ENCODE results near the gene KRR1. TPM values are rescaled to one million over a fixed set of nuclear protein-coding genes. Genes with fewer than 3 reads are reported as not detected.
"Not testable (repeated sequence)": the region's sequence is repeated elsewhere in the genome, so short reads cannot be mapped to it uniquely, and the experiment has no call there.

Gene KRR1
- total RNA-seq, 2 experiments from 2014 or later, result 68.5 to 97.7 TPM

- DNase-seq, result no peak
- Mint-ChIP-seq H3K36me3 (no peaks in the 10 kb centered on the region), H3K27ac (no peak overlapping the region), H3K4me1 (no peaks in the 10 kb centered on the region), H3K9me3 (ENCODE audit: low read depth) (no peaks in the 10 kb centered on the region), H3K4me3 (no peak overlapping the region), H3K27me3 (peaks cover 50% of the 10 kb centered on the region)
- CTCF ChIA-PET, result no interaction called here
- no peak for ATAC-seq
Measured at GRCh38 chr12:75543529-75543928, 32.1 kb upstream of the KRR1 start.

DNA sequence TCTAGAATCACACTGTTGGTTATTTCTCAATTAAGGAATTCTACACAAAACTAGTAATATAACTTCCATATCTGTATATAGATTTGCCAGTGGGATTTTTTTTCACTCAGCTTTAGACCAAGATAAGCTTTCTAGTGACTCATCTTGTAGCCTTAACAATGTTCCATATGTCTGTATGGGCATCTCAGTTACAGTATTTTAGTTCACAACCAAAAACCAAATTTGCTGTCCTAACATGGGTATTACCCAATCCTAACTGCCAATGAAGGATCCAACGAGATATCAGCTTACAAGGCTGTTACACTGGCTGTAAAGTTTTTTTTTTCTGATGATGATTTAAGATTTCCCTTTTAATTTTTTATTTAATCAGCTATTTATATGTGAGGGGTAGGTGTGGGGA, 31.5 kb upstream of the KRR1 start:
- H3K4me3 Mint-ChIP-seq, result no peak overlapping the region
- ATAC-seq (no peak), DNase-seq (no peak)
- CTCF ChIA-PET, result no interaction called here
- H3K36me3 Mint-ChIP-seq, result no peaks in the 10 kb centered on the region
- H3K4me1 Mint-ChIP-seq, result no peaks in the 10 kb centered on the region
- no peaks in the 10 kb centered on the region for H3K9me3 Mint-ChIP-seq (ENCODE audit: low read depth)
- no peak overlapping the region for H3K27ac Mint-ChIP-seq
- peaks cover 44% of the 10 kb centered on the region for H3K27me3 Mint-ChIP-seq

- no peak overlapping the region for H3K27ac Mint-ChIP-seq
- peaks cover 25% of the 10 kb centered on the region for H3K27me3 Mint-ChIP-seq
- no peak for DNase-seq
- CTCF ChIA-PET, result no interaction called here
- no peak overlapping the region for H3K4me3 Mint-ChIP-seq
- ATAC-seq, result no peak
- no peaks in the 10 kb centered on the region for H3K4me1 Mint-ChIP-seq
- H3K9me3 Mint-ChIP-seq (ENCODE audit: low read depth), result no peaks in the 10 kb centered on the region
- H3K36me3 Mint-ChIP-seq, result no peaks in the 10 kb centered on the region
Measured at GRCh38 chr12:75539889-75540288, 28.5 kb upstream of the KRR1 start.

DNA sequence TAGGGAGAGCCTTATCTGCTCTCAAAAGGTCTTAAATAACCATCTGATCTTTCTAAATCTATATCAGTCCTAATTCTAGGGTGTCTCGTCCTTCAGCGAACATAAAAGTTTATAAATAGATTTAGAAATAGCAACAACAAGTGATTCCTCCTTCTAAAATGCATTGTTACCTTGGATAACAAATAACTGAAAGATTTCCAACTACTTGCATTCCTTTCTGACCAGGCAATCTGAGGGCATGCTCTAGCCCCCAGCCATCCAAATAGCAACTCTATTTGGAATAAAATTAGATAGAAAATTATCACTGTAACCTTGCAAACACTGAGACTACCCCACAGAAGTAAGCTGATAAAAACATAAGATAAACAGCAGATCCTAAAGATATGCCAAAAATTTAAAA, 21.8 kb upstream of the KRR1 start:
- Mint-ChIP-seq H3K27ac (no peak overlapping the region), H3K4me1 (no peaks in the 10 kb centered on the region), H3K9me3 (ENCODE audit: low read depth) (no peaks in the 10 kb centered on the region), H3K27me3 (peaks cover 6% of the 10 kb centered on the region), H3K4me3 (no peak overlapping the region), H3K36me3 (no peaks in the 10 kb centered on the region)
- ATAC-seq (no peak), DNase-seq (no peak)
- CTCF ChIA-PET, result interaction anchor here (0.7 kb wide), 1 partner anchor 498 kb away, joined by 3 read pairs; the partner anchor contains the start of gene PHLDA1

DNA sequence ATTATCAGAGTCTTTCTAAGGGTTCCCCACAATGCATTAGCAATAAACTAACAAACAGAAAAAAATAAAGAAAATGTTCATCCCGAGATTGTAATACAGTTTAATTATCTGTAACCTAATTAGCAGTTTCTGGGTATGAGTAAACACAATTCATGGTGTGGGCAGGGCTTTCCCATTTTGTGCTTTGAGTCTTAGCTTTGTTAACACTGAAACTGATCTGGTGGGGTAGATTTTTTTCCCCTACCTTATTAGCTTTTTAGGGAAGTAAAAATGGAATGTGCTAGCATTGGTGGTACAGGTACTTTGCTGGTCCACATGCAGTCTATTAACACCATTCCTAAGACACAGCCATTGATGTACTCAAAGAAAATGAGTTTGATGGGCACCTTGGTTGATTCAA, 18.4 kb upstream of the KRR1 start:
- Mint-ChIP-seq H3K4me1 (peaks cover 10% of the 10 kb centered on the region), H3K27me3 (peaks cover 16% of the 10 kb centered on the region), H3K4me3 (no peak overlapping the region), H3K27ac (no peak overlapping the region), H3K36me3 (no peaks in the 10 kb centered on the region), H3K9me3 (ENCODE audit: low read depth) (no peaks in the 10 kb centered on the region)
- CTCF ChIA-PET, result interaction anchor here (4.3 kb wide), 1 partner anchor 502 kb away, joined by 42 read pairs; the partner anchor contains the start of gene PHLDA1
- DNase-seq (no peak), ATAC-seq (no peak)

DNA sequence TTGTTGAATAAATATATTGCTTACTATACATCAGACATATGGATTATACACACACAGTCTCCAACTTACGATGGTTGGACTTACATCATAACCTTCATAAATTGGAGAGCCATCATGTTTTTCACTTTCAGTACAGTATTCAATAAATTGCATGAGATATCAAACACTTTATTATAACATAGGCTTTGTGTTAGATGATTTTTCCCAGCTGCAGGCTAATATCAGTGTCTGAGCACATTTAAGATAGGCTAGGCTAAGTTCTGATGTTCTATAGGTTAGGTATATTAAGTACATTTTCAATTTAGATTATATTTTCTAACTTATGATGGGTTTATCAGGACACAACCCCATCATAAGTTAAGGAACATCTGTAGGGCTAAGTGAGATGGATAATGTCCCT, 17.9 kb upstream of the KRR1 start:
- ATAC-seq (no peak), DNase-seq (no peak)
- Mint-ChIP-seq H3K36me3 (no peaks in the 10 kb centered on the region), H3K4me3 (no peak overlapping the region), H3K27ac (no peak overlapping the region), H3K9me3 (ENCODE audit: low read depth) (no peaks in the 10 kb centered on the region), H3K27me3 (peaks cover 16% of the 10 kb centered on the region), H3K4me1 (peaks cover 10% of the 10 kb centered on the region)
- CTCF ChIA-PET, result interaction anchor here (3.1 to 4.3 kb wide), 3 partner anchors 287 to 508 kb away, joined by 15 to 42 read pairs (median 33); partner anchors contain the start of gene PHLDA1

- no peak for DNase-seq
- Mint-ChIP-seq H3K27me3 (peaks cover 16% of the 10 kb centered on the region), H3K4me3 (no peak overlapping the region), H3K9me3 (ENCODE audit: low read depth) (no peaks in the 10 kb centered on the region), H3K27ac (no peak overlapping the region), H3K36me3 (no peaks in the 10 kb centered on the region), H3K4me1 (peaks cover 10% of the 10 kb centered on the region)
- no peak for ATAC-seq
- CTCF ChIA-PET, result interaction anchor here (0.8 to 4.3 kb wide), 9 partner anchors 17 to 820 kb away, joined by 3 to 42 read pairs (median 3); partner anchors contain the start of genes BBS10 and PHLDA1
Measured at GRCh38 chr12:75528692-75529091, 17.3 kb upstream of the KRR1 start.

- Mint-ChIP-seq H3K27me3 (peaks cover 16% of the 10 kb centered on the region), H3K4me1 (peaks cover 10% of the 10 kb centered on the region), H3K9me3 (ENCODE audit: low read depth) (no peaks in the 10 kb centered on the region), H3K4me3 (no peak overlapping the region), H3K36me3 (no peaks in the 10 kb centered on the region), H3K27ac (no peak overlapping the region)
- ATAC-seq (no peak), DNase-seq (no peak)
- CTCF ChIA-PET, result interaction anchor here (0.8 to 4.3 kb wide), 11 partner anchors 18 to 820 kb away, joined by 3 to 42 read pairs (median 3); partner anchors contain the start of genes BBS10 and PHLDA1
Measured at GRCh38 chr12:75528272-75528671, 16.9 kb upstream of the KRR1 start.

- CTCF ChIA-PET, result interaction anchor here (0.5 to 4.3 kb wide), 23 partner anchors 19 to 1096 kb away, joined by 3 to 42 read pairs (median 3); partner anchors contain the start of gene PHLDA1
- Mint-ChIP-seq H3K36me3 (no peaks in the 10 kb centered on the region), H3K4me3 (no peak overlapping the region), H3K27ac (peak overlapping the region; percentile 54), H3K4me1 (peaks cover 10% of the 10 kb centered on the region), H3K27me3 (peaks cover 22% of the 10 kb centered on the region), H3K9me3 (ENCODE audit: low read depth) (no peaks in the 10 kb centered on the region)
- peak; percentile 58 for DNase-seq
- peak; percentile 76 for ATAC-seq
Measured at GRCh38 chr12:75526655-75527511, 15.5 kb upstream of the KRR1 start.

GRCh38 chr12:75525263-75525662, 13.9 kb upstream of the KRR1 start:
- Mint-ChIP-seq H3K36me3 (no peaks in the 10 kb centered on the region), H3K9me3 (ENCODE audit: low read depth) (no peaks in the 10 kb centered on the region), H3K27me3 (peaks cover 28% of the 10 kb centered on the region), H3K4me1 (peaks cover 10% of the 10 kb centered on the region), H3K27ac (no peak overlapping the region), H3K4me3 (no peak overlapping the region)
- ATAC-seq (no peak), DNase-seq (no peak)
- CTCF ChIA-PET, result interaction anchor here (0.8 to 1.1 kb wide), 4 partner anchors 9 to 522 kb away, joined by 3 to 5 read pairs (median 3); partner anchors contain the start of gene PHLDA1

GRCh38 chr12:75522124-75522523, 10.7 kb upstream of the KRR1 start:
- H3K4me1 Mint-ChIP-seq; H3K36me3 Mint-ChIP-seq; CTCF ChIA-PET; H3K4me3 Mint-ChIP-seq; ATAC-seq; H3K9me3 Mint-ChIP-seq (ENCODE audit: low read depth); DNase-seq; H3K27ac Mint-ChIP-seq: not testable (repeated sequence)
- peaks cover 25% of the 10 kb centered on the region for H3K27me3 Mint-ChIP-seq

DNA sequence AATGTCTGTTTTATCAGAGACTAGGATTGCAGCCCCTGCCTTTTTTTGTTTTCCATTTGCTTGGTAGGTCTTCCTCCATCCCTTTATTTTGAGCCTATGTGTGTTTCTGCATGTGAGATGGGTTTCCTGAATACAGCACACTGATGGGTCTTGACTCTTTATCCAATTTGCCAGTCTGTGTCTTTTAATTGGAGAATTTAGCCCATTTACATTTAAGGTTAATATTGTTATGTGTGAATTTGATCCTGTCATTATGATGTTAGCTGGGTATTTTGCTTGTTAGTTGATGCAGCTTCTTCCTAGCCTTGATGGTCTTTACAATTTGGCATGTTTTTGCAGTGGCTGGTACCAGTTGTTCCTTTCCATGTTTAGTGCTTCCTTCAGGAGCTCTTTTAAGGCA, 9.8 kb upstream of the KRR1 start:
- H3K4me3 Mint-ChIP-seq; H3K27ac Mint-ChIP-seq; H3K36me3 Mint-ChIP-seq; ATAC-seq; H3K9me3 Mint-ChIP-seq (ENCODE audit: low read depth); H3K4me1 Mint-ChIP-seq; CTCF ChIA-PET; DNase-seq: not testable (repeated sequence)
- H3K27me3 Mint-ChIP-seq, result peaks cover 23% of the 10 kb centered on the region

DNA sequence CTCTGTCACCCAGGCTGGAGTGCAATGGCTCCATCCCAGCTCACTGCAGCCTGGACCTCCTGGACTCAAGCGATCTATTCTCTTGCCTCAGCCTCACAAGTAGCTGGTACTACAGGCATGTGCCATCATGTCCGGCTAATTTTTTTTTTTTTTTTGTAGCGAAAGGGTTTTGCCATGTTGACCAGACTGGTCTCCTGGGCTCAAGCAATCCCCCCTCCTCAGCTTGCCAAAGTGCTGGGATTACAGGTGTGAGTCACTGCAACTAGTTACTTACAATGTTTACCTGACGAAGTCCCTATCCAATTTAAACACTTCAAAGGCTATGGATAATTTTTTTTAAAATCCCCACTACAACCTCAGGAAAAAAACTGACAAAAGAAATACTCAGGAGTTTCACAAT, 1.8 kb downstream of the KRR1 start:
- CTCF ChIA-PET, result interaction anchor here (0.7 to 2.3 kb wide), 5 partner anchors 25 to 522 kb away, joined by 3 to 4 read pairs (median 4); partner anchors contain the start of genes GLIPR1L1 and PHLDA1
- H3K4me1 Mint-ChIP-seq, result peaks cover 38% of the 10 kb centered on the region

DNA sequence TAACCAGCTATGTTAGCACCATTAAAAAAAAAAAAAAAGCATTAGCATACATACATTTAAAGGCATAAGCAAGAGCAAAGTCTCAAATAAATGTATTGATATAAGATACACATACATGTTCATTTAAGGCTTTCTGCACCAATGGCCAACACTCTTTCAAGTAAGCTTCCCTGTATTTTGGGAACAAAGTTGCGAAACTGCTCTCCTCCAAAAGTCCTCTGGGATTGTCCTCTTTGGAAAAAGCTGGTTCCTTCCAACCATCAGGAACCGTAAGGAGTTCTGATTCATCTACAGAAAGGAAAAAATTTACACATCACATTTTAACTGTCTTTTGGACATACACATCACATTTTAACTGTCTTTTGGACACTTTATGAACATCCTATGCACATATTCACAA, 3.2 kb downstream of the KRR1 start:
- Mint-ChIP-seq H3K9me3 (ENCODE audit: low read depth) (no peaks in the 10 kb centered on the region), H3K4me3 (no peak overlapping the region), H3K36me3 (peaks cover 31% of the 10 kb centered on the region), H3K4me1 (peaks cover 42% of the 10 kb centered on the region), H3K27me3 (no peaks in the 10 kb centered on the region), H3K27ac (peak overlapping the region; percentile 44)
- DNase-seq (no peak), ATAC-seq (no peak)
- CTCF ChIA-PET, result interaction anchor here (0.7 to 2.3 kb wide), 9 partner anchors 23 to 558 kb away, joined by 3 to 9 read pairs (median 4); partner anchors contain the start of genes GLIPR1L1 and PHLDA1

More for the DNA sequence above, 1.8 kb downstream of the KRR1 start:
- Mint-ChIP-seq H3K36me3 (peaks cover 28% of the 10 kb centered on the region), H3K9me3 (ENCODE audit: low read depth) (no peaks in the 10 kb centered on the region), H3K4me3 (peak overlapping the region; percentile 97), H3K27me3 (no peaks in the 10 kb centered on the region), H3K27ac (peak overlapping the region; percentile 99)
- DNase-seq, result no peak
- no peak for ATAC-seq

All from activated CD8-positive, alpha-beta memory T cell treated with anti-CD3 and anti-CD28 coated beads, Interleukin-2, amount 10 ng/mL, durations not matched to agents 7 days and 5 days (primary cell).